Spinal cord (tissue), 4 donors: ENCODE data around the gene SLC25A52. TPM values are rescaled to one million over a fixed set of nuclear protein-coding genes. Genes with fewer than 3 reads are reported as not detected.

ENCODE experiments used
- polyA plus RNA-seq, 2 donors: library from polyadenylated mRNA; unstranded; fragments of 120-200 nt; gene quantifications; one replicate each; pipeline ENCODE4 v1.2.1, GENCODE V29; 2013; ENCODE audit not compliant: insufficient read length in 2 of 2
- total RNA-seq, 2 donors: library from RNA; depleted of rRNA in 1 of 2; stranded (reverse); fragments of 120-200 nt in 1 of 2; fragments of >200 nt in 1 of 2; gene quantifications; one replicate each; pipeline versions ENCODE4 v1.2.3 to v1.2.4, GENCODE V29; 2013 to 2014

Gene SLC25A52
- total and polyA plus RNA-seq, 4 donors: 0.22 to 0.81 (median 0.45) TPM

Other genes starting within 250 kb of the SLC25A52 start
- gene TTR, start 169.0 kb downstream of the SLC25A52 start, total RNA-seq: 1,000 to 10,000 TPM in 1 of 2 donors, not detected in 1; 7,204 TPM
- gene TTR, start 169.0 kb downstream of the SLC25A52 start, polyA plus RNA-seq: under 1 TPM; 0.27 to 0.41 TPM
- gene B4GALT6, start 76.3 kb downstream of the SLC25A52 start, total RNA-seq: 10 to 100 TPM; 15.2 to 52.3 TPM
- gene B4GALT6, start 76.3 kb downstream of the SLC25A52 start, polyA plus RNA-seq: 10 to 100 TPM; 41.5 to 54.6 TPM
- 100 to 1,000 TPM in 1 of 2 donors, 10 to 100 TPM in 1; 60.2 to 109 TPM for gene TRAPPC8, start 182.2 kb upstream of the SLC25A52 start, total RNA-seq
- gene TRAPPC8, start 182.2 kb upstream of the SLC25A52 start, polyA plus RNA-seq: 10 to 100 TPM; 44.9 to 45.7 TPM